ENCODE measurements around the gene MMP12. TPM values are rescaled to one million over a fixed set of nuclear protein-coding genes. Genes with fewer than 3 reads are reported as not detected.

Gene MMP12
- total RNA-seq, 1 experiment from 2014 or later: not detected

- no peak overlapping the region for H3K27ac Mint-ChIP-seq
- no peak for ATAC-seq
- H3K4me3 Mint-ChIP-seq: no peak overlapping the region
- TF ChIP-seq SP1 (CRISPR knock-in tag; conservative IDR thresholded peaks at IDR 0.05) (no peak), NR1H2 (CRISPR knock-in tag; IDR thresholded peaks at IDR 0.05) (no peak), PREB (CRISPR knock-in tag; IDR thresholded peaks at IDR 0.05; ENCODE audit: borderline replicate concordance) (no peak), RELA (CRISPR knock-in tag; IDR thresholded peaks at IDR 0.05; ENCODE audit: borderline replicate concordance) (no peak), ATF2 (CRISPR knock-in tag; IDR thresholded peaks at IDR 0.05; ENCODE audit: borderline replicate concordance, low read depth) (no peak), USF2 (CRISPR knock-in tag; IDR thresholded peaks at IDR 0.05) (no peak), MLX (CRISPR knock-in tag; IDR thresholded peaks at IDR 0.05) (no peak), IRF1 (CRISPR knock-in tag; IDR thresholded peaks at IDR 0.05) (no peak), ZBTB21 (CRISPR knock-in tag; IDR thresholded peaks at IDR 0.05; ENCODE audit: borderline replicate concordance) (no peak), ZNF138 (CRISPR knock-in tag; conservative IDR thresholded peaks at IDR 0.05) (no peak), GRHL2 (CRISPR knock-in tag; IDR thresholded peaks at IDR 0.05; ENCODE audit: insufficient replicate concordance, severe bottlenecking) (no peak)
- CTCF ChIA-PET: interaction anchor here (1.0 kb wide), 1 partner anchor 43 kb away, joined by 3 read pairs; no protein-coding TSS in a partner anchor
- peaks cover 4% of the 10 kb centered on the region; the same call in 1 of the 2 replicates for H3K9me3 Mint-ChIP-seq
- no peaks in the 10 kb centered on the region for H3K27me3 Mint-ChIP-seq (ENCODE audit: low read depth)
- no peaks in the 10 kb centered on the region for H3K36me3 Mint-ChIP-seq
- no peaks in the 10 kb centered on the region for H3K4me1 Mint-ChIP-seq
- no peak for DNase-seq (ENCODE audit: low spot score)
- POLR2A ChIA-PET: no interaction called here
Measured at GRCh38 chr11:102850973-102851745, 23.6 kb downstream of the MMP12 start.

GRCh38 chr11:102849311-102849710 lies 25.5 kb downstream of the MMP12 start:
- no peak for ATAC-seq
- no peaks in the 10 kb centered on the region for H3K4me1 Mint-ChIP-seq
- no peaks in the 10 kb centered on the region for H3K36me3 Mint-ChIP-seq
- no peak overlapping the region for H3K27ac Mint-ChIP-seq
- ChIA-PET CTCF (no interaction called here), POLR2A (no interaction called here)
- no peak overlapping the region for H3K4me3 Mint-ChIP-seq
- DNase-seq (ENCODE audit: low spot score): no peak
- H3K9me3 Mint-ChIP-seq: peaks cover 4% of the 10 kb centered on the region; the same call in 1 of the 2 replicates
- H3K27me3 Mint-ChIP-seq (ENCODE audit: low read depth): no peaks in the 10 kb centered on the region
- TF ChIP-seq FOXP1 (CRISPR knock-in tag; IDR thresholded peaks at IDR 0.05; ENCODE audit: borderline replicate concordance) (no peak), OVOL2 (CRISPR knock-in tag; IDR thresholded peaks at IDR 0.05; ENCODE audit: borderline replicate concordance) (no peak), HMGA2 (CRISPR knock-in tag; IDR thresholded peaks at IDR 0.05) (no peak), FOXJ3 (CRISPR knock-in tag; IDR thresholded peaks at IDR 0.05; ENCODE audit: borderline replicate concordance) (no peak), MAX (CRISPR knock-in tag; IDR thresholded peaks at IDR 0.05) (no peak), TCF7 (CRISPR knock-in tag; IDR thresholded peaks at IDR 0.05; ENCODE audit: low read depth) (no peak), TEAD1 (CRISPR knock-in tag; IDR thresholded peaks at IDR 0.05) (no peak), ELF4 (CRISPR knock-in tag; IDR thresholded peaks at IDR 0.05; ENCODE audit: low read depth) (no peak), IRF2 (CRISPR knock-in tag; IDR thresholded peaks at IDR 0.05; ENCODE audit: borderline replicate concordance, low read depth) (no peak), AR (CRISPR knock-in tag; IDR thresholded peaks at IDR 0.05) (no peak), ZNF232 (CRISPR knock-in tag; IDR thresholded peaks at IDR 0.05) (no peak)
